Measurements from ENCODE around the gene PLCB4.
"Not testable (repeated sequence)": the region's sequence is repeated elsewhere in the genome, so short reads cannot be mapped to it uniquely, and the experiment has no call there.

The PLCB4 gene

GRCh38 chr20:9142809-9143208 is 73.9 kb downstream of the PLCB4 start:
- no peak for DNase-seq (ENCODE audit: low read depth)

GRCh38 chr20:9143926-9144325 is 75.0 kb downstream of the PLCB4 start:
- no peak for DNase-seq (ENCODE audit: low read depth)

- DNase-seq (ENCODE audit: low read depth): no peak
Observed at GRCh38 chr20:9144643-9145042, 75.8 kb downstream of the PLCB4 start.

DNA sequence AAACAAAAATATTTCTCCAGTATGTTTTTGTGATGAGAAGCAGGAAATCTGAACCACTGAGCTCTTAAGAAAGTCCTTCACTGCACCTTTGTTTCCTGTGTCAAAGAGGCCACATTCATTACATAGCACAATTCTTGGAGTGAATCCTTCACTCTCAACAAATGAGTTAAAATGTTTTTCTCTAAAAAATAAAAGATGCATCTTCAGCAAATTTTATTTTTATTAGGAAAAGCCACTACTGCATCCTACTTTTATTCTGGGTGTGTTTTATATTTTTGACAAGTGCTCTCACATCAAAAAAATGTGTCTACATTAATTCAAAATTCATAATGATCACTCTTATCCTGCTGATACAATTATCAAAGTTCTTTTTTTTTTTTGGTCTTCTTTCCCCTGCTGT is 76.3 kb downstream of the PLCB4 start:
- no peak for DNase-seq (ENCODE audit: low read depth)

- DNase-seq (ENCODE audit: low read depth): no peak
Observed at GRCh38 chr20:9146649-9147048, 77.8 kb downstream of the PLCB4 start.

DNA sequence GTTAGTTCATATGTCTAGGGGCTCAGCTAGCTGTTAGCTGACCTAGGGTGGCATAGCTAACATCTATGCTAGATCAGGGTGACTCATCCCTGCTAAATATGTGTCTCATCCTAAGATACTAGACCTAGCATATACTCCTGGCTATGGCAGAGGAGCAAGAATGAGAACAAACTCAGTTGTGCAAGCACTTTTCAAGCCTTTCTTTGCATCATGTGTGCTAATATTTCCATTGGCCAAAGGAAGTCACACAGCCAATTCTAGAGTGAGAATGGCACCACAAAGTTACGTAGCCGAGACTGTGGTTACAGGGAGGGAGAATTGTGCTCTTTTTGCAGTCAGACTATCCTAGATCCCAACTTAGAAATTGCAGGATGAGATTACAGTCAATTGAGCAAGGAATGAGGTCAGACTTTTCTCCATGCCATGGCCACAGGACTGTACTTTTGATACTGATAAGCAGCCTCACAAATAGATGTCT is 78.7 kb downstream of the PLCB4 start:
- no peak for DNase-seq (ENCODE audit: low read depth)

GRCh38 chr20:9148291-9148690 is 79.4 kb downstream of the PLCB4 start:
- DNase-seq (ENCODE audit: low read depth): no peak

GRCh38 chr20:9149087-9149486 is 80.2 kb downstream of the PLCB4 start:
- DNase-seq (ENCODE audit: low read depth): no peak

GRCh38 chr20:9149796-9150195 is 80.9 kb downstream of the PLCB4 start:
- no peak for DNase-seq (ENCODE audit: low read depth)

DNA sequence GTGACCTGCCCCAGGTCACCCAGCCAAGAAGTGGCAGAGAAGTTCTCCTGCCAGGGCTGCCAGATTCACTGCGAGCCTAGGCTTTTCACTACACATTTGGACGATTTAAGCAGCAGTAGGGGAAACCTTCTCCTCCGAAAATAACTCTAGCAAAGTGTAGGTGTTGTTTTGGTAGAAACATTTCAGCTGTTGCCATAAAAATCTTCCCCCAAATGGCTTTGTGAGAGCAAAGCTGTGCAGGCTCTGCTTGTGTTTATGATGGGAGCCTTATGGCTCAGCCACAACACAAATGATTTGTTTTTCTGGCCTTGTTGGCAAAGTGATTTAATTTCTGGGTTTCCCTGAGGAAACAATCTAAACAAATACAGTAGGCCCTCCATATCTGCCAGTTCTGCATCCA is 81.8 kb downstream of the PLCB4 start:
- no peak for DNase-seq (ENCODE audit: low read depth)

DNA sequence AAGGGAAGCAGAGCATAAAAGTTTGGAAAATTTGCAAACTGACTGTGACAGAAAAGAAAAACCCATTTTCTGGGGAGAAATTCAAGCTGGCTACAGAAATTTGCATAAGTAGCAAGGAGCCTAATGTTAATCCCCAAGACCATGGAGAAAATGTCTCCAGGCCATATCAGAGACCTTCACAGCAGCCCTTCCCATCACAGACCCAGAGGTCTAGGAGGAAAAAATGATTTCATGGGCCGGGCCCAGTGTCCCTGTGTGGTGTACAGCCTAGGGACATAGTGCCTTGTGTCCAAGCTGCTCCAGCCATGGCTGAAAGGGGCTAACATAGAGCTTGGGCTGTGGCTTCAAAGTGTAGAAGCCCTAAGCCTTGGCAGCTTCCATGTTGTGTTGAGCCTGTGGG is 83.3 kb downstream of the PLCB4 start:
- not testable (repeated sequence) for DNase-seq (ENCODE audit: low read depth)

- DNase-seq (ENCODE audit: low read depth): no peak
Observed at GRCh38 chr20:9154464-9155024, 85.7 kb downstream of the PLCB4 start.

GRCh38 chr20:9156529-9157280 is 87.8 kb downstream of the PLCB4 start:
- no peak for DNase-seq (ENCODE audit: low read depth)

- no peak for DNase-seq (ENCODE audit: low read depth)
Observed at GRCh38 chr20:9160331-9160730, 91.4 kb downstream of the PLCB4 start.

DNA sequence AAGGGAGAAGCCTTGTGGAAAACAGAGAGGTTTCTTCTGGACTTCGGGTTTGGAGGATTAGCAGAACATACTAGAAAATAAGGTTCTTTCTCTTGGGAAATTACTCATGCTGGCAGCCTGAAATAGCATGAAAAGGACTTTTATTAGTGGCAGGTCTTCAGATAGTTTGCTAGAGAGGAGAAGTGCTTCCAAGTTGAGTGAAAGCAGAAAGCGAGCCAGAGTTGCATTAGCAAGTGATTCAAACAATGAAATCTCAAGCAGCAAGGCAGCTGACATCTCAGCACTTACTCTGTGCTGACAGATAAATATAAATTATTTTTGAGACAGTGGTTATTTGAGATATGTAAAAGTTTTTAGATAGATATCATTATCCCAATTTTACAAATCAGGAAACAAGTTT is 91.9 kb downstream of the PLCB4 start:
- DNase-seq (ENCODE audit: low read depth): no peak

DNA sequence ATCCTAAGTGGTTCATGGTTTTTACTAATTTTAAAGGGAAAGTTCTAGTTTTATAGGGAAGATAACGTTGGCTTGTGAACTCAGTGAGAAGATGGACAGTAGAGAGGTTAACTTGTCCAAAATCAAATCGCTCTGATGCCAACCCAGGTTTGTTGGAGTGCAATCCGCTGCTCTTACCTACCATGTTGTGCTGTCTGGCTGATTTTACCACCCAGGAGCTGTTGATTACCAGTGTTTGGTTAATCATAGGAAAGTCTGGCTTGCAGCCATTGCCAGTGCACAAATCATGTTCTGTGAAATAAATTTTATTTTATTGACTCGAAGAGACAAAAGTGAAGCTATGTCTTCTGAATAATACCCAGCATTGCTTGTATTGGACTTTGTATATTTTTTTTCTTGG is 92.4 kb downstream of the PLCB4 start:
- no peak for DNase-seq (ENCODE audit: low read depth)

GRCh38 chr20:9163251-9163650 is 94.4 kb downstream of the PLCB4 start:
- no peak for DNase-seq (ENCODE audit: low read depth)

DNA sequence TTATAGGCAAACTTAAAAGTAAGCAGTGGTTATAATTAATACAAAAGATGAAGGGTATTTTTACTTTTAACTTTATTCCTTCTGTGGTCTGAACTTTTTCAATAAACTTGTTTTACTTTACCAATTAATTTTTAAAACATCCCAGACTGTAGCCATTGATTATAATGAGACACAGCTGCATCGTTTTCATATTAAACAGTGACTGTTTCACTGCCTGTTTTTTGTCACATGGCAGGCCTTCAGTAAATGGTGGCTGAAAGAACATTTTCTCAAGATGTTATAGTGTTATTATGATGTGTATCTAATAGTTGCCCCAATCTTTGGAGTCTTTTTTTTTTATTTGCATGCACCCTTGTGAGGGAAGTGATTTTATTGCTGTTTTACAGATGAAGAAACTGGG is 95.1 kb downstream of the PLCB4 start:
- DNase-seq (ENCODE audit: low read depth): no peak

- no peak for DNase-seq (ENCODE audit: low read depth)
Observed at GRCh38 chr20:9165261-9165660, 96.4 kb downstream of the PLCB4 start.

DNA sequence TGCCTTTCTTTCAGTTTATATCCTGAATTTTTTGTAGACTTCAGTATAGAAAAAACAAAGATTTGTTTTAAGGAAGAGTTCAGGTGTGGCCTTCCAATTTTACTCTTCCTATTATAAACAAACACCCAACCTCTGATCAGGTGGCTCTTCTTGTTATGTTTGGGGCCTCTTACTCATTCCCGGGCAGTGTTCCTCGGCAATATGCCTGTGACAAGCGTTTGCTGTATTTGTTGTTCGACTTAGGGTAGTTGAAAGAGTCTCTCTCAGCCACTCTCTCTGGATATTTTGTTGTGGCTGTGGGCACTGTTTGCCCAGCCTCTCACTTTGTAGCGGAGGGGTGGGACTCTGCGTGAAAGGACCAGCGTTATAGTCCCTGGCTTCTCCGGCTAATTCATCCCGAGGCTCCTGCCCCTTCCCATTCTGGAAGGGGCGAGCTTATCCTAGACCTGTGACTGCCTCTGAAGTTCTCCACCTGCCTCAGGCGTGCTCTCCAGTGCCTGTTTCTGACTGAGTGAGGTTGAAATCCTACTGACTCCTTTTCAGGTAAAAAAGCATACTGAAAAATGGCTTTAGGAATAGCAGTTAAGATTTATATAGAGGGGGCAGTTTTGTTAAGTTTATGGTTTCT is 97.4 kb downstream of the PLCB4 start:
- no peak for DNase-seq (ENCODE audit: low read depth)

GRCh38 chr20:9169409-9169808 is 100.5 kb downstream of the PLCB4 start:
- no peak for DNase-seq (ENCODE audit: low read depth)

DNA sequence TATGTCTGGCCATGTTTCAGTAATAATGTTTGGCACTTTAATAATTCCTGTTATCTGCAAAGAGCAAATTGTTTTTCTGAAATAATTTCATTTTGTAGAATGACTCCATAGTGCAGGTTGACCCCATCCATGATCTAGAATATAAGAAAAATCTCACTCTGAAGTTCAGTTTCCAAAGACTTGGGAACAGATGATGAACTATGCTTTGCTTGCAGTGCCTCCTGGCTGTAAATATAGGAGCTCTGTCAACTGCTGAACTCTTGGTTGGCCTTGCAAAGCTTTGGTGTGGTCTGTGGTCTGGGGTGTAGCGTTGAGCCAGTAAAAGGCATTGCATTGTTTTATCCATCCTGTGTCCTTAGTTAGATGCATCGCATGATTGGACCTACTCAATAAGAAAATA is 104.0 kb downstream of the PLCB4 start:
- DNase-seq (ENCODE audit: low read depth): no peak

- no peak for DNase-seq (ENCODE audit: low read depth)
Observed at GRCh38 chr20:9177278-9177677, 108.4 kb downstream of the PLCB4 start.

Measured in T follicular helper cell (primary cell).